Measurements from ENCODE around the gene CTAG1A. TPM values are rescaled to one million over a fixed set of nuclear protein-coding genes. Genes with fewer than 3 reads are reported as not detected.
"Not testable (repeated sequence)": the region's sequence is repeated elsewhere in the genome, so short reads cannot be mapped to it uniquely, and the experiment has no call there.

Gene CTAG1A
- total RNA-seq, 2 experiments from 2014 or later, result not detected

- peaks cover 13% of the 10 kb centered on the region for H3K4me1 Mint-ChIP-seq
Measured at GRCh38 chrX:154608823-154609222, 23.9 kb downstream of the CTAG1A start.

GRCh38 chrX:154611146-154611545 lies 26.2 kb downstream of the CTAG1A start:
- H3K27ac Mint-ChIP-seq; DNase-seq; ATAC-seq (ENCODE audit: low read depth); H3K36me3 Mint-ChIP-seq; H3K9me3 Mint-ChIP-seq; H3K4me3 Mint-ChIP-seq; H3K4me1 Mint-ChIP-seq; H3K27me3 Mint-ChIP-seq; POLR2A ChIA-PET: not testable (repeated sequence)

More at GRCh38 chrX:154608823-154609222, 23.9 kb downstream of the CTAG1A start:
- DNase-seq; H3K36me3 Mint-ChIP-seq; H3K27ac Mint-ChIP-seq; H3K4me3 Mint-ChIP-seq; POLR2A ChIA-PET; H3K9me3 Mint-ChIP-seq; H3K27me3 Mint-ChIP-seq; ATAC-seq (ENCODE audit: low read depth): not testable (repeated sequence)

GRCh38 chrX:154613586-154613985 lies 28.7 kb downstream of the CTAG1A start:
- H3K4me1 Mint-ChIP-seq; H3K4me3 Mint-ChIP-seq; POLR2A ChIA-PET; H3K27ac Mint-ChIP-seq; H3K36me3 Mint-ChIP-seq; DNase-seq; ATAC-seq (ENCODE audit: low read depth); H3K27me3 Mint-ChIP-seq; H3K9me3 Mint-ChIP-seq: not testable (repeated sequence)

- H3K27ac Mint-ChIP-seq; H3K4me3 Mint-ChIP-seq; ATAC-seq (ENCODE audit: low read depth); H3K4me1 Mint-ChIP-seq; H3K9me3 Mint-ChIP-seq; H3K27me3 Mint-ChIP-seq; POLR2A ChIA-PET; DNase-seq; H3K36me3 Mint-ChIP-seq: not testable (repeated sequence)
Measured at GRCh38 chrX:154619182-154619581, 34.2 kb downstream of the CTAG1A start, which contains the start of gene CTAG1B. Gene CTAG1B, minus strand, starts transcription at chrX:154619282. Its CDS starts 64 bp downstream, at chrX:154619218.

GRCh38 chrX:154620767-154621414 lies 36.0 kb downstream of the CTAG1A start:
- H3K27ac Mint-ChIP-seq; H3K4me1 Mint-ChIP-seq; H3K36me3 Mint-ChIP-seq; POLR2A ChIA-PET; H3K4me3 Mint-ChIP-seq; DNase-seq; ATAC-seq (ENCODE audit: low read depth); H3K9me3 Mint-ChIP-seq; H3K27me3 Mint-ChIP-seq: not testable (repeated sequence)

GRCh38 chrX:154628960-154629359 lies 44.0 kb downstream of the CTAG1A start:
- H3K4me1 Mint-ChIP-seq; H3K9me3 Mint-ChIP-seq; H3K36me3 Mint-ChIP-seq; H3K27ac Mint-ChIP-seq; POLR2A ChIA-PET; DNase-seq; H3K27me3 Mint-ChIP-seq; H3K4me3 Mint-ChIP-seq; ATAC-seq (ENCODE audit: low read depth): not testable (repeated sequence)

- H3K36me3 Mint-ChIP-seq; DNase-seq; H3K4me3 Mint-ChIP-seq; ATAC-seq (ENCODE audit: low read depth); H3K27me3 Mint-ChIP-seq; H3K27ac Mint-ChIP-seq; H3K4me1 Mint-ChIP-seq; H3K9me3 Mint-ChIP-seq; POLR2A ChIA-PET: not testable (repeated sequence)
Measured at GRCh38 chrX:154630949-154631348, 46.0 kb downstream of the CTAG1A start.

- H3K36me3 Mint-ChIP-seq; DNase-seq; ATAC-seq (ENCODE audit: low read depth); H3K27me3 Mint-ChIP-seq; POLR2A ChIA-PET; H3K27ac Mint-ChIP-seq; H3K4me3 Mint-ChIP-seq; H3K9me3 Mint-ChIP-seq; H3K4me1 Mint-ChIP-seq: not testable (repeated sequence)
Measured at GRCh38 chrX:154633661-154634060, 48.7 kb downstream of the CTAG1A start.

Other genes starting within 250 kb of the CTAG1A start
- 100 to 1,000 TPM; 985 to 994 TPM for gene FLNA, start 210.5 kb upstream of the CTAG1A start, total RNA-seq
- gene EMD, start 205.8 kb upstream of the CTAG1A start, total RNA-seq, result 10 to 100 TPM; 66.1 to 68.1 TPM
- 1,000 to 10,000 TPM; 2,867 to 2,975 TPM for gene RPL10, start 186.8 kb upstream of the CTAG1A start, total RNA-seq
- gene DNASE1L1, start 175.9 kb upstream of the CTAG1A start, total RNA-seq, result 10 to 100 TPM; 20.5 to 26.2 TPM
- 10 to 100 TPM; 94.7 to 95.3 TPM for gene TAFAZZIN, start 173.6 kb upstream of the CTAG1A start, total RNA-seq
- 10 to 100 TPM; 46.9 to 51.1 TPM for gene ATP6AP1, start 156.5 kb upstream of the CTAG1A start, total RNA-seq
- 100 to 1,000 TPM; 138 to 147 TPM for gene GDI1, start 148.0 kb upstream of the CTAG1A start, total RNA-seq
- gene FAM50A, start 141.0 kb upstream of the CTAG1A start, total RNA-seq, result 10 to 100 TPM; 59.2 to 70.3 TPM
- 10 to 100 TPM; 62.5 to 64.1 TPM for gene PLXNA3, start 126.9 kb upstream of the CTAG1A start, total RNA-seq
- gene LAGE3, start 105.9 kb upstream of the CTAG1A start, total RNA-seq, result 10 to 100 TPM; 32.2 to 34.8 TPM
- 10 to 100 TPM; 43.8 to 45.3 TPM for gene UBL4A, start 98.5 kb upstream of the CTAG1A start, total RNA-seq
- gene SLC10A3, start 94.5 kb upstream of the CTAG1A start, total RNA-seq, result 10 to 100 TPM; 25.3 to 27.3 TPM
- gene FAM3A, start 68.9 kb upstream of the CTAG1A start, total RNA-seq, result 10 to 100 TPM; 42.3 to 45.4 TPM
- gene G6PD, start 38.3 kb upstream of the CTAG1A start, total RNA-seq, result 100 to 1,000 TPM in 1 of 2 experiments, 10 to 100 TPM in 1; 89.2 to 102 TPM
- 10 to 100 TPM; 56.1 to 61.7 TPM for gene IKBKG, start 37.5 kb upstream of the CTAG1A start, total RNA-seq
- gene CTAG1B, start 34.1 kb downstream of the CTAG1A start, total RNA-seq, result not detected
- gene CTAG2, start 68.4 kb downstream of the CTAG1A start, total RNA-seq, result 10 to 100 TPM; 17.1 to 21.0 TPM
- 10 to 100 TPM; 17.7 to 18.7 TPM for gene GAB3, start 165.9 kb downstream of the CTAG1A start, total RNA-seq
- gene DKC1, start 177.7 kb downstream of the CTAG1A start, total RNA-seq, result 10 to 100 TPM; 67.2 to 70.5 TPM
- gene MPP1, start 220.4 kb downstream of the CTAG1A start, total RNA-seq, result 10 to 100 TPM; 59.8 to 64.9 TPM
- gene SMIM9, start 249.5 kb downstream of the CTAG1A start, total RNA-seq, result 1 to 10 TPM in 1 of 2 experiments, not detected in 1; 1.6 TPM

Data from activated naive CD8-positive, alpha-beta T cell treated with anti-CD3 and anti-CD28 coated beads, Interleukin-2, amount 10 ng/mL, durations not matched to agents 7 days and 5 days (primary cell).